Camera-type eye (tissue), 1 donor: ENCODE measurements around the gene CCDC102A. TPM values are rescaled to one million over a fixed set of nuclear protein-coding genes. Genes with fewer than 3 reads are reported as not detected.

Experiments used
- total RNA-seq: library from RNA; depleted of rRNA; stranded (reverse); fragments of >200 nt; gene quantifications from one replicate; pipeline ENCODE4 v1.2.3, GENCODE V29; 2014

Gene CCDC102A
- total RNA-seq = 17.3 TPM

GRCh38 chr16:57536306-57537193 lies at the start of gene CCDC102A:
TSS of gene CCDC102A (minus strand) at chr16:57536571. CDS start at chr16:57529177, 7,394 bp downstream.

GRCh38 chr16:57485916-57486857 lies 50.2 kb downstream of the CCDC102A start, which contains the start of gene DOK4:
TSS of gene DOK4 (minus strand) at chr16:57486493. CDS start at chr16:57479507, 6,986 bp downstream.

GRCh38 chr16:57462209-57462977 lies 74.0 kb downstream of the CCDC102A start, which contains the start of gene POLR2C:
TSS of gene POLR2C (plus strand) at chr16:57462679. CDS start at chr16:57462725, 46 bp downstream.

Other genes with a start within 250 kb of the CCDC102A start
- gene CCL22, start 177.8 kb downstream of the CCDC102A start, total RNA-seq = not detected
- 12.3 TPM for gene CX3CL1, start 164.1 kb downstream of the CCDC102A start, total RNA-seq
- gene CCL17, start 131.8 kb downstream of the CCDC102A start, total RNA-seq = not detected
- gene CIAPIN1, start 89.2 kb downstream of the CCDC102A start, total RNA-seq = 54.2 TPM
- gene COQ9, start 89.1 kb downstream of the CCDC102A start, total RNA-seq = 50.6 TPM
- 88.6 TPM for gene POLR2C, start 73.9 kb downstream of the CCDC102A start, total RNA-seq
- gene DOK4, start 50.1 kb downstream of the CCDC102A start, total RNA-seq = 27.1 TPM
- 0.11 TPM for gene ADGRG5, start 6.1 kb upstream of the CCDC102A start, total RNA-seq
- gene ADGRG1, start 92.1 kb upstream of the CCDC102A start, total RNA-seq = 18.3 TPM
- 1.4 TPM for gene ADGRG3, start 131.7 kb upstream of the CCDC102A start, total RNA-seq
- gene DRC7, start 158.2 kb upstream of the CCDC102A start, total RNA-seq = 0.16 TPM
- gene KATNB1, start 199.2 kb upstream of the CCDC102A start, total RNA-seq = 30.8 TPM